Activated T-helper 1 cell treated with Interleukin-2 at 50 U/mL for 16 hours (primary cell): Measurements from ENCODE around the gene KCTD17.
"Not testable (repeated sequence)": the region's sequence is repeated elsewhere in the genome, so short reads cannot be mapped to it uniquely, and the experiment has no call there.

Experiments
- DNase-seq: peaks from one replicate; pipeline ENCODE4 v3.0.0-alpha.2; 2020; ENCODE audit warnings: low read depth

Gene KCTD17

DNA sequence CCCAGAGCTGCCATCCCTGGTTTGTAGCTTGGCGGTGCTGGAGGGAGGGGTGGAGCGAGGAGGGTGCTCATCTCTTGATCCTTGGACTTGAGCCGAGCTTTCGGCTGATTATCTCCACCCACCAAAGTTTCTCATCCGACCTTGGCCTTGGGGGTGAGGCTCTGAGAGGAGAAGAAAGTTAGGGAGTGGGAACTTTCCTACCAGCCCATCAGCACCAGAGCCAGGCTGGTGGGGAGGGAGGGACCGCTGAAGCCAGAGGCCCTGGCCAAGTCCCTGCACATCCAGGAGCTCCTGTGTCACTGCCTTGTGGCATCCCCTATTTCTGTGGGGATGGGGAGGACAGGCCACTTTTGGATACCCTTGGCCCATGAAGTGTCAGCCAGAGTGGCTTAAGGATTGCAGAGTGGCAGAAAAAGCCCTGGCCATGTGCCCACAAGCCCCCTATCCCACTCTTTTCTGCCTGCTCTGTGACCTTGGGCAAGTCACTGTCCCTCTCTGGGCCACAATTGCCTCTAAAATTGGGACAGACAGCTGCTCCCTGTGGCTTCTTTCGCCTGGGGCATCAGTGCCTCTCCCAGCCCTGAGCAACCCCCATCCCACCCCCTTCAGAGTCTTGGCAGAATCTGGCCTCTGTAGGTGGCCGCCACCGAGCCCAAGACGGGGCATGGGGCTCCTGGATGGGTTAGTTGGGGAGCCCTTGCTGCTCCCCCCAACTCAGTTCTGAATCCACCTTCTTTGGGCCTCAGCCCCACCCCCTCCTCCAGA is 10.3 kb downstream of the KCTD17 start:
- DNase-seq: no peak

DNA sequence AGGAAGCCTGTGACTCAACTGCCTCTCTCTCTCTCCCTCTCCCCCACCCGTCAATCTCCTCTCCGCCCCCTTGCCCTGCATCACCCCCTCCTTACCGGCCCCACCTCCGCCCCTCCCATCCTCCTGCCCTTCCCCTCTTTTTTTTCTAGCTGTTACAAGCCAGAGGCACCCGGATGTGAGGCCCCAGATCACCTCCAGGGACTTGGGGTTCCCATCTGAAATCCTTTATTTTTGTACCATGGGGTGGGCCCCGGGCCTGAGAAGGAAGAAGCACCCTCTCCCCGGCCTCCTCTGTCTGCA is 10.8 kb downstream of the KCTD17 start:
- DNase-seq: no peak

DNA sequence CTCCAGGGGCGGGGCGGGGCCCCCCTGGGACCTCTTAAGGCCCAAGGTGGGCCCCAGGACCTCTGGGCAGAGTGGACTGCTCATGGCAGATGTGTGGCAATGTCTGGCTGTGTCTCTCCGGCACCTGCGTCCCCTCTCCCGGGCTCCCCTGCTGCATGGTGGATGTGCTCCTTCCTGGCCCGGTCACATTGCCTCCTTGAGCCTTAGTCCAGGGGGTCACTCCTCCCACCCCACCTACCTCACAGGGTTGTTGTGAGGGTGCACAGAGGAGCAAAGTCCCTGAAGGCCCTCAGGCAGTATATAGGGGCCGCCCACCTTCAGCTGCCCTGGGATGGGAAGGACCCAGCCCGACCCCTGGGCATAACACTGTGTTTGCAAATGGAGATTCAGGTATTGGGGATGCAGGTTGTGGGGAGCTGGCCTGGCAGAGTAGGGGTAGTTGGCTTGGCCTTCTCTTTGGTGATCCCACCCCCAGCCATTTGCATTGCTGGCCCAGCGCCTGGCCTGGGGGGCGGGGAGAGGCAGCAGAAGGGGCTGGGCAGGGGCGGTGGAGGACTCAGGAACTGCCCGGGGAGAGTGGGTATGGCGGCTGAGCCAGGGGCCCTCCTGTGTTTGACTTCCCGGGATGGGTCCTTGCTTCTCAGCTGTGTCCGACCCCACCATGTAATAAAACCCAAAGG is 11.3 kb downstream of the KCTD17 start:
- DNase-seq: no peak

DNA sequence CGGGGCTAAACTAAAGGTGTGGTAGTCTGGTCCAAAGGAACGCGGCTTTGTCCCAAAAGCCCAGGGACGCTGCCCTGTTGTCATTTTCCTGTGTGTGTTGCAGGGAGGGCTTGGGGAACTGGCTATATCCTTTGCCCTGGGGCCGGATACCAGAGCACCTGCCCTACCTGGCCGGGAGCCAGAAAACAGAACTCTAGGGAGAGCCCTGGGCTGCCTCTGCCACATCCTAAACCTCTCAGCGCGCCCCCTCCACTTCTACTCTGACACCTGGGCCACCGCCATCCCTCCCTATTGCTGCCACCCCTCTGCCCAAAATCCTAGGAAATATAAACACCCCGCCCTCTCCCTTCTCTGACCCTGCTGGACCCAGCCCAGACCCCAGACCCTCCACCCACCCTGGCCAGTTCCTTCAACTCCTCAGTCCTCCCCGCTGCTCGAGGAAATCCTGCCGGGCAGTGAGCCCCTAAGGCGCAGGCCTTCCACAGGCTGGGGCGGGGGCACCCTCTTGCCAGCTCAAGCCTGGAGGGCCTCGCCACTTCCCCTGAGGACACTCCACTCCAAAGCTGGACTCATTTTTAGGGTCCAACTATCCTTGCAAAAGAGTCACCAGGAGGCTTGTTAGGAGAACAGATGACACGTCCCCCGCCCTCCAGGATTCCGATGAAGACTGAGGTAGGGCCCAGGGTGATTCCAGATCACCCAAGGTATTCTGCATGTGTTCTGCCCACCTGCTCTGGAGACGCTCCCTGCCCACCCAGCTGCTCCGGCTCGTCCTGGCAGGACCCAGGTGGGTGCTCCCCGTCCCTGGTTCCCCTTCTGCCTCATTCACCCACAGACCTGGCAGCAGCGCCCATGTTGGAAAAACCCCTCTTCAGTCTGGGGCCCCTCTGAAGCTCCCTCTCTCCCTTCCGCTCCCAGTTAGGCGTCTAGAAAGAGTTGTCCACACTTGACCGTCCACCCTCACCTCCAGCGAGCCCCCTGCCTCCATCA is 12.2 kb downstream of the KCTD17 start:
- DNase-seq: no peak

DNA sequence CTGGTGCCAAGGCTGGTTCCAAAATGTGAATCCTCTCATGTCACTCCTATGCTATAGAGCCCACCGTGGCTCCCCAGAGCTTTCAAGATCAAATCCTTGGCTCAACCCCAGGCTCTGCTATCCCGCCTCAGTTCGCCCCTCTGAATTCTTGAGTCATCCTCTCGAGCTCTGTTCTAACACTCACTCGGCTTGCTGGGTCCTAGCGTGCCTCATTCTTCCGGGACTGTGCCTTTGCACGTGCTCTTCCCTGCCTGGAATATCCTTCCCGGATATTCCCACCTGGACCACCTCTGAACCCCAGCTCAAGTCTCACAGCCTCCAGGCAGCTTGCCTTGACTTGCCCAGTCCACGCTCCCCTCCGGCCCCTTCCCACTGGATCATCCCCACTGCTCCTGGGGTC is 13.0 kb downstream of the KCTD17 start:
- DNase-seq: no peak

GRCh38 chr22:37065180-37065579 is 13.6 kb downstream of the KCTD17 start:
- no peak for DNase-seq

- DNase-seq: no peak
Measured at GRCh38 chr22:37065961-37066360, 14.4 kb downstream of the KCTD17 start.

- no peak for DNase-seq
Measured at GRCh38 chr22:37067428-37067827, 15.9 kb downstream of the KCTD17 start.

DNA sequence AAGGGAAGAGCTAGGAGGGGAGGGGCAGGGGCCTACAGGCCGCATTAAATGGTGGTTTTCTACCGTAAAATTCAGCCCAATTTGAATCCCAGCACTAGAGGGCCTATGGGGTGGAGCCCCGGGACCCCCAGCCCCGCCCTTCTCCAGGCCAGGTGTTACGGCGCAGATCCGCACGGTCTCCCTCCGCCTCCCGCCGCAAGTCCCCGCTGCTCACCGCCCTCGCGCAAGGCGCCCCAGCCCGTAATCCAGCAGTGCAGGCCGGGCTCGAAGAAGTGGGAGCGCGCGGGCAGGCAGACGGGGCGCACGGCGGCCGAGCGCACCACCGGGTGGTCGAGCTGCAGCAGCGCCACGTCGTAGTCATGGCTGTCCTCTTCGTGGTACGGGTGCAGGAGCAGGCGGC is 17.3 kb downstream of the KCTD17 start:
- DNase-seq: no peak

- DNase-seq: no peak
Measured at GRCh38 chr22:37069319-37069718, 17.8 kb downstream of the KCTD17 start.

DNA sequence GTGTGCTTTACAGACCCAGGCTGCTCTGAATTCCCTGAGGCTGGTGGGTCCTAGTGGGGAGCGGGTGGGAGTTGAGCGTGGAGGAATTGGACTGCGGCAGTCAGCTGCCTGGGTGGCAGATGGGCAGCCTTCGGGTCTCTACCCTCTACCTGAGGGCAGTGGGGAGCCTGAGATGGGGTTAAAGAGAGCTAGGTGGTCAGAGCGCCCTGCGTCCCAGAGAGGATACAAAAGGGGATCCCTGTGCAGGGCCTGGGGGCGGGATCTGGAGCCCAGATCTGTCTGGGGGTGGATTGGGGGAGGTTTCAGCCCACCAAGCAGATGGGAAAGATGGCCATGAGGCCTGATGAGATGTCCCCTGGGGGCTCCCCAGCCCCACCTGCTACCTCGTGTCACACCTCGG is 18.2 kb downstream of the KCTD17 start:
- DNase-seq: no peak

- no peak for DNase-seq
Measured at GRCh38 chr22:37070334-37070733, 18.8 kb downstream of the KCTD17 start.

DNA sequence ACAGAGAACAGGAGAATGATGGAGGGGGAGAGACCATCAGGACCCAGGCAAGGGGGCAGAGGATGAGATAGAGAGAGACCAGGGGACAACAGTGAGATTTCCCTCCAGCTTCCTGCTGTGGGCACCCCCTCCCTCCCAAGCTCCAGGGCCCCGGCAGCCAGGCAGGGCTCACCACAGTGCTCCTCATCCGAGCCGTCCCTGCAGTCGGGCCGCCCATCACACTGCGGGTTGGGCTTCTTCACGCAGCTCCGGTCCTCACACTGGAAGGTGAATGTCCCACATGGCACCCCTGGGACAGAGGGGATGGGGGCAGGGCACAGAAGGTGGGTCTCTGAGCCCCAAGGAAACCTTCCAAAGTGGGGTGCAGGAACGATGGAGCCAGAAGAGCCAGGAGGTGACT is 19.2 kb downstream of the KCTD17 start:
- DNase-seq: no peak

DNA sequence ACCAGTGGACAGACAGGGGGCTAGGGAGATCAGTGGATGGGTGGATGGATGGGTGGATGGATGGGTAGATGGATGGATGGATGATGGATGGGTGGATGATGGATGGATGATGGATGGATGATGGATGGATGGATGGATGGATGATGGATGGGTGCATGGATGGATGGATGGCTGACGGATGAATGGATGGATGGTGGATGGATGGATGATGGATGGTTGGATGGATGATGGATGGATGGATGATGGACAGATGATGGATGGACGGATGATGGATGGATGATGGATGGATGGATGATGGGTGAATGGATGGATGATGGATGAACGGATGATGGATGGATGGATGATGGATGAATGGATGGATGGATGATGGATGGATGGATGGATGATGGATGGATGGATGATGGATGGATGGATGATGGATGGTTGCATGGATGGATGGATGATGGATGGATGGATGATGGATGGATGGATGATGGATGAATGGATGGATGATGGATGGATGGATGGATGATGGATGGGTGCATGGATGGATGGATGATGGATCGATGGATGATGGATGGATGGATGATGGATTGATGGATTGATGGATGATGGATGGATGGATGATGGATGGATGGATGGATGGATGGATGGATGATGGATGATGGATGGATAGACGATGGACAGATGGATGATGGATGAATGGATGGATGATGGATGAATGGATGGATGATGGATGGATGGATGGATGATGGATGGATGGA is 20.5 kb downstream of the KCTD17 start:
- not testable (repeated sequence) for DNase-seq

DNA sequence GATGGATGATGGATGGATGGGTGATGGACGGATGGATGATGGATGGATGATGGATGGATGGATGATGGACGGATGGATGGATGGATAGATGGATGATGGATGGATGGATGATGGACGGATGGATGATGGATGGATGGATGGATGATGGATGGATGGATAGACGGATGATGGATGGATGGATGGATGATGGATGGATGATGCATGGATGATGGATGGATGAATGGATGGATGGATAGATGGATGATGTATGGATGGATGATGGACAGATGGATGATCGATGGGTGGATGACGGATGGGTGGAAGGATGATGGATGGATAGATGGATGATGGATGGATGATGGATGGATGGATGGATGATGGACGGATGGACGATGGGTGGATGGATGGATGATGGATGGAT is 21.1 kb downstream of the KCTD17 start:
- no peak for DNase-seq

GRCh38 chr22:37074537-37074936 is 23.0 kb downstream of the KCTD17 start:
- no peak for DNase-seq

DNA sequence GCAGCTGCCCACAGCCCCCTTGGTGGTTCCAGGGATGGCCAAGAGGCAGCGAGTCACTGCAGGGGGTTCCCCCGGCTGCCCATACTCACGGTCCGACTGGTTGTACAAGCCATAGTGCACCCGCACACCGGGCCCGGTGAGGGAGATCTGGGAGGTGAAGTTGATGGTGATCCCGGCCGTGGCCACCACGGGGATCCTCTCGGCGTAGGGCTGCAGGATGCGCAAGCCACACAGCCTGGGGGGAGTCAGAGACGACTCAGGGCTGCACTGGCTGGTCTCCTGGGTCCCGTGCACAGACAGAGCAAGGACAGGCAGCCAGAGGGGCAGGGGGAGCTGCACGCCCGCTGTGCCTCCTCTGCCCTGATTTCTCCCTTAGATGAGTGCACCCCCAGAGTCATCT is 23.5 kb downstream of the KCTD17 start:
- no peak for DNase-seq

DNA sequence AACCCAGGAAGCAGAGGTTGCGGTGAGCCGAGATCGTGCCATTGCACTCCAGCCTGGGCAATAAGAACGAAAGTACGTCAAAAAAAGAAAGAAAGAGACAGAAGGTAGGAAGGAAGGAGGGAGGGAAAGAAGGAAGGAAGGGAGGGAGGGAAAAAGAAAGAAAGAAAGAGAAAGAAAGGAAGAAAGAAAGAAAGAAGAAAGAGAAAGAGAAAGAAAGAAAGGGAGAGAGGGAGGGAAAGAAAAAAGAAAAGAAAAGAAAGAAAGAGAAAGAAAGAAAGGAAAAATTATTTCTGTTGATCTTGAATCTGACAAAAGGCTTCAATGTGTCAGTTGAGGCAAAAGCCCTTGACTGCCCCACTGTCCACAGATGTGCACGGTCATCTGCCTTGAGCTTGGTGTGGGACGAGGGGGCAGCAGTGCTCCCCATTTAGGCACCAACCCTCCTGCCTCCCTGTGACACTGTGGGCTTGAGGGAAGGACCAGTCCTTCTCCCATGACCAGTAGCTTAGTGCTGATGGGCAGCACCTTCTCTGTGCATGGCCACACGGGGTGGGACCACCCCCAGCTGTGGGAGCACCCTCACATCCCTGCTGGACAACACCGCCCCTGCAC is 24.4 kb downstream of the KCTD17 start:
- DNase-seq: no peak

- DNase-seq: peak; percentile 75
Measured at GRCh38 chr22:37077802-37078448, 26.4 kb downstream of the KCTD17 start.

DNA sequence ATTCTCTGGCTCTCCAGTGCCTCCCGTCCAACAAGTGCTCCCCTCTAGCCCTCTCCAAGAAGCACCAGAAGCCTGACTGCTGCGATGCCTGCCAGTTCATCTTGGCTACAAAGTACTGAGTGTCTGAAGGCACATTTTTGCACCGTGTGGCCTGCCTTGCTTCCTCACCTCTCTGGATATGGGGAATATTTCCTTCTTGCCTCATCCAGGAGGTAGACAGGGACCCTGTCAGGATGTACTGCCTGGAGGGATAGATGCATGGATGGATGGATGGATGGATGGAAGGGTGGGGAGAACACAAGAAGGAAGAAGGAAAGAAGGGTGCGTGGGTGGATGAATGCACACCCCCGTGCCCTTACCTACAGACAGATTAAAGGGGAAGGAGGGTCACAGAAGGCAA is 27.6 kb downstream of the KCTD17 start:
- DNase-seq: no peak

DNA sequence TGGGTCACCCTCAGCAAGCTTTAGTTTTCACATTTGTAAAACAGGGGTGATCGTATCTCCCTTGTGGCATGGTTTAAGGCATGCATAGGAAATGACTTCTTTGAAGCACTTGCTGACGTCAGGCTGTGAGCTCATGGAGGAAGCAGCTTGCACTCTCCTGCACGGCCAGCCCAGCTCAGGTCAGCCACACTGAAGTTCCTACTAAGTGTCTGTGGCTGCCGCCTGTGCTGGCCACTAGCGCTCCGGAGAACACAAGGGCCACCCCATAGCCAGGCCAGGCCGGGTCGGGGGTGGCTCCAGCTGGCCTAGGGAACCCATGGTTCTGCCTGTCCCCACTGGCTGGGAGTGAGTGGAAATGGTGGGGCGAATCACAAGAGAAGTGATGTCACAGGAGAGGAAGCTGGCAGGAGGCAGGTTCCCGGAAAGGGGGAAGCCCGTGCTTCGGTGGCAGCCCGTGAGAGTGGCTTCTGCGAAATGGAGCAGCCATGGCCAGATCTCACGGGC is 28.2 kb downstream of the KCTD17 start:
- DNase-seq: peak; percentile 56
